ENCODE results near the gene SOAT2.

GRCh38 chr12:53093777-53094393 lies 9.4 kb upstream of the SOAT2 start:
- TF ChIP-seq, protein P1, sequence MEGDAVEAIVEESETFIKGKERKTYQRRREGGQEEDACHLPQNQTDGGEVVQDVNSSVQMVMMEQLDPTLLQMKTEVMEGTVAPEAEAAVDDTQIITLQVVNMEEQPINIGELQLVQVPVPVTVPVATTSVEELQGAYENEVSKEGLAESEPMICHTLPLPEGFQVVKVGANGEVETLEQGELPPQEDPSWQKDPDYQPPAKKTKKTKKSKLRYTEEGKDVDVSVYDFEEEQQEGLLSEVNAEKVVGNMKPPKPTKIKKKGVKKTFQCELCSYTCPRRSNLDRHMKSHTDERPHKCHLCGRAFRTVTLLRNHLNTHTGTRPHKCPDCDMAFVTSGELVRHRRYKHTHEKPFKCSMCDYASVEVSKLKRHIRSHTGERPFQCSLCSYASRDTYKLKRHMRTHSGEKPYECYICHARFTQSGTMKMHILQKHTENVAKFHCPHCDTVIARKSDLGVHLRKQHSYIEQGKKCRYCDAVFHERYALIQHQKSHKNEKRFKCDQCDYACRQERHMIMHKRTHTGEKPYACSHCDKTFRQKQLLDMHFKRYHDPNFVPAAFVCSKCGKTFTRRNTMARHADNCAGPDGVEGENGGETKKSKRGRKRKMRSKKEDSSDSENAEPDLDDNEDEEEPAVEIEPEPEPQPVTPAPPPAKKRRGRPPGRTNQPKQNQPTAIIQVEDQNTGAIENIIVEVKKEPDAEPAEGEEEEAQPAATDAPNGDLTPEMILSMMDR (IDR thresholded peaks at IDR 0.05): no peak
- no peak for TF ChIP-seq POLR2A (IDR thresholded peaks at IDR 0.05)
